Measurements from ENCODE around the gene TRERF1.

The TRERF1 gene

DNA sequence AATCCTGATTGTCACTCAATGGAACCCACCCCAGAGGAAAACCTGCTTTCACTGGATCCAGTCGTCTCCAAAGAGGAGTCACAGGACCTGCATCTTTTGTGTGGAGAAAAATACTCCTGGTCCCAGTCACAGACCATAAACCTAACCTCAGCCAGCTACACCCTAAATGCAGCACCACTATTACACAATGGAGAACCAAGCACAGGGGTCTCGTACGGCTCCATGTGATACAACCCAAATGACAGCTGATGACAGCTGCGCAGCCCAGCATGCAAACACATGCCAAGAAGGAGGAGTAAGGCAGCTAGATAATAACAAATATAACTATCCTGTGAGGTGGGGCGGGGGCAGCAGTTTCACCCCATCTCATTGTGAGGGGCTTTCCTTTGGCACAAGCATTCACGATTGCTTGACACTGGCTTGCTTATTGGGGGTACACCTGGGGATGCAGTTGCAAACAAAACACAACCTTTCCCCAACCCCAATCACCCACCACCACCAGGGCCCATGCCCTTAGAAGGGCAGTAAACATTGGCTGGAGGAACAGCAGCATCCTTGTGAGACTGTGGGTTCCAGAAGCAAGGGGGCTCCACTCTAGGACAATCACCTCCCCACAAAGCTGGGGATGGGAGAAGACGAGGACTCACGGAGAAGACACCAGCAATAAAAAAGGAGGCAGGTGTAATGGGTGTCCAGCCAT is 51.5 kb downstream of the TRERF1 start:
- DNase-seq = no peak

GRCh38 chr6:42396720-42397119 is 55.0 kb downstream of the TRERF1 start:
- DNase-seq = no peak

GRCh38 chr6:42394881-42395620 is 56.7 kb downstream of the TRERF1 start:
- peak in 12 of 56 donors; percentile 5 to 42 (median 20) for DNase-seq

- peak in 3 of 56 donors; percentile 3 to 9 (median 4) for DNase-seq
Measured at GRCh38 chr6:42394151-42394550, 57.6 kb downstream of the TRERF1 start.

DNA sequence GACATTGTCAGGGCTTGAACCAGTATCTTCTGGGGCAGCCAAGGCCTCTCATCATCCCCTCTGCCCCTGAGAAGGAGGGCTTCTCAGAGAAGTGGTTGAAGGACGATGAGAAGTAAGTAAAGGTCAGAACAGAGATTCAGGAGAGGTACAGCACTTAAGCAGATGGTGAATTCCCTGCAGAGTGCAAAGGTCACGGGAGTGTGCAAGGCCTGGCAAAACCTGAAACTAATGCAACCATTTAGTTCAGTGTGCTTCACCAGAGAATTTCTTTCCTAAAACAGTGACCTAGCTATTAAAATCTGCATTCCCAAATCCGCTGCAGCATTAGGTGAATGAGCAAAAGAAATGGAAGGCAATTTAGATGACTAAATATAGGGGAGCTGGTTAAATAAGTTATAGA is 58.4 kb downstream of the TRERF1 start:
- no peak for DNase-seq

GRCh38 chr6:42392833-42393232 is 58.9 kb downstream of the TRERF1 start:
- DNase-seq = no peak

GRCh38 chr6:42391441-42391840 is 60.3 kb downstream of the TRERF1 start:
- no peak for DNase-seq

DNA sequence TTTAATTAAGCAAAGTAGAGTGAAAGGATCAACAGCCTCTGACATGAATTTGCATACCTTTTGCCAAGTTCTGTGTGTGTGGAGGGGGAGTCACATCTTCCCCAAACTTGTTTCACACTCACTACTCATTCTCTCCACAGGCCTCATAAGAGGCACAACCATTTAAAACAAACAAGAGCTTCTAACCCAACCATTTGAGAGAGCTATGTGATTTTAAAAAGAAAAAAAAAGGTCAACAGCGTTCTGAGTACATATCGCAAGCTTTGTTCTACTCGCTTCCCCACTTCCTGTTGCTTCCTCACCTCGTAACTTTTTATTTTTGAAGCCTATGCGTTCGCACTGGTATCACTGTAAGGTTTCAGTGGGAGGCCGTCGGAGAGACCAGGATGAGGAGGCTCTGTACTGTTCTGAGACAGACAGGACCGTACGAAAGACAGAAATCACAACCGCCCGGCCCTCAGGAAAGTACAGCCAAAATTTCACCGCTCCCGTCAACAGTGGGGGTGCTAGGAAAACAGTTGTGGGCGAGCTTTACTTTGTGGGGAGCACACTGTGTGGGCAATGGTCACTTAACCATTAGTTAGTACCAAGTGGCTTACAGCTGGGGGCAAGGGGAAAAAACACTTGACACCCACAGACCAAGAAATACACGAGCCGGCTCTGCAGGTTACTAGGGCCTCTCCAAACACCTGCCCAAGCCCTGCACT is 61.3 kb downstream of the TRERF1 start:
- no peak for DNase-seq

GRCh38 chr6:42389736-42390135 is 62.0 kb downstream of the TRERF1 start:
- no peak for DNase-seq

- peak in 1 of 56 donors; percentile 3 for DNase-seq
Measured at GRCh38 chr6:42388046-42388445, 63.7 kb downstream of the TRERF1 start.

- peak in 1 of 56 donors; percentile 5 for DNase-seq
Measured at GRCh38 chr6:42387336-42387735, 64.4 kb downstream of the TRERF1 start.

DNA sequence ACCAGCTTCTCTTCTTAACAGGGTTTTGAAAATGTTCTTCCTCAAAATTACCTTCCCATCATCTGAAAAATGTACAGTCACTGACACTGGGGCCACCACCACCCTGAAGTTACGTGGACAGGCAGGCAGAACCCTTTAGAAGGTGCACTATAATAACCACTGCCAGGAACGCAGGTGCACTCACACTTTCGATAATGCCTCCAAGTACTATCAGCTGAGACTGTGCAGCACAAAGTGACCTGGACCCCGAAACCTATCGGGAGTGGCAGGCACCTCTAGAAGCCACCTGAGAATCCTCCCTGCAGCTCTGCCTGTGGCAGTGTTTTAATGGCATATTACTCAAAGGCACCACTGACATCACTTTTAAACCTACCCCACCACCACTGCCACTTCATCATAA is 66.4 kb downstream of the TRERF1 start:
- DNase-seq = no peak

GRCh38 chr6:42383421-42384205 is 68.1 kb downstream of the TRERF1 start:
- no peak for DNase-seq

GRCh38 chr6:42381850-42382249 is 69.9 kb downstream of the TRERF1 start:
- no peak for DNase-seq

GRCh38 chr6:42380228-42380979 is 71.3 kb downstream of the TRERF1 start:
- DNase-seq = no peak

- DNase-seq = no peak
Measured at GRCh38 chr6:42378536-42378935, 73.2 kb downstream of the TRERF1 start.

DNA sequence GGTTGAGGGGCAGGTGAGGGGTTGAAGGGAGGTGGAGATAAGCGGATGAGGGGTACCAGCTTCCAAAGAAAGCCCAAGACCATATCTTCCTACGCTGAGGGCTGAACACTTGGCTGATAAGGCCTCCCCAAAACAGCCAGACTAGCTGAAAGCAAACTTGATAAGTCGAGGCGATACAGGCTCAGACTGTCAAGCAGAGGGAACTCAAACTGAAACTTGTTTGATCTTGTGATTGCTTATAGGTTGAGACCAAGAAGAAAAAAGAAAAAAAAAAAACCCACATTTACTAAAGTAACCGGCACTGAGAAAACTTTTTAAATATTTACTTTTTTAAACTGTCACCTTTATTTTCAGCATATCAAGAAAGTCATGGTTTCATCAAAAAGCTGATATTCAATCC is 73.6 kb downstream of the TRERF1 start:
- no peak for DNase-seq

DNA sequence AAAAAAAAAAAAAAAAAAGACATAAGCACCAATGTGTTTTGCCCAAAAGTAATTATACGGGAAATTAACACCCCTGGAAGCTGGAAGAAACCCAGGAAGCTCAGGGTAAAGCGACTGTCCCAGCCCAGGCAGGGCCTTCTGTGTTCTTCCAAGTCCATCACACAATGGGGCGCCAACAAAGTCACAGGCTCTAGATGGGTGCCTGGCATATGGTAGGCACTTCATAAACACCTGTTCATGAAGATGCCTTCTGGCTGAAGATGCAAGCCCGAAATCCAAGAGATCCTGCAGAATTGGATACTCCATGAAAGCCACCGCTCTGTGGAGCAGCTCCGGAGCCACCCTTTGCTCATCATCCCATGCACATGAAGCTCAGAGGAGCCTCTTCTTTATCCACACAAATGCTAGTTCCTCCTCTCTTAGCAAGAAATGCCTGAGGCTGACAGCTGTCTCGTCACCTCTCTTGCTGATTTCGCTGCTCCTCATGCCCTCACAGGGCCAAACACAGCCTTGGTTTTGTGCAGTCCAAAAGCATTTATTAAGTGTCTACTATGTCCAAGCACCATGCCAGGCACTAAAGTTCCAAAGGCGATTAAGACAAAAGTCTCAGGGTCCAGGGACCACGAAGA is 76.6 kb downstream of the TRERF1 start:
- DNase-seq = no peak

DNA sequence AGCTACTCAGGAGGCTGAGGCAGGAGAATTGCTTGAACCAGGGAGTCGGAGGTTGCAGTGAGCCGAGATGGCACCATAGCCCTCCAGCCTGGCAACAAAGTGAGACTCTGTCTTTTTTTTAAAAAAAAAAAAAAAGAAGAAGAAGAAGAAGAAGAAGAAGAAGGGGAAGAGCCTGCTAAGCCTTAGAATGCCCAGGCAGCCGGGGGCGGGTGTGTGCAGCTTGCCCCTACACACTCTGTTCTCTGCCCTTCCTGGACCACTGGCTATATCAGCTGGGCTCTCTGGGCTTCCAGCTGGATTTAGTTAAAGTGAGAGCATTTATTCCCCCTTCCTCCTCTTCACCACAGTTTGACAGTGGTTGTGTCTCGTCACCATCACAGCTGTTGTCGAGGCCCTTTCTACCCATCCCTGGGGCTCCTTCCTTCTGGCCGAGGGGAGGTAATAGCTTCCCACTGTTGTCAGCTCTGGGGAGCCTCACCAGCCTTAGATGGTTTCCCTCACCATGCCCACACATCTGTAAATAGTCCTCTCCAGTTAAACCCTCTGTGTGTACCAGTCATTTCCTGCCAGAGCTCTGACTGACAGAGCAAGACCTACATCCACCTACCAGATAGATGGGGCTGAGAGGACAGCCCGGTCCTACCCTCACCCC is 77.6 kb downstream of the TRERF1 start:
- no peak for DNase-seq

GRCh38 chr6:42372699-42373098 is 79.0 kb downstream of the TRERF1 start:
- no peak for DNase-seq

All from amygdala (tissue), 56 donors.